GM19397 (cell line): Measurements from ENCODE around the gene PIGW.
A peak's percentile ranks its signal among the peaks of the same experiment; 100 is the strongest.

ENCODE experiments used
- ATAC-seq: cut with Tn5 transposase; IDR thresholded peaks from one replicate; pipeline ENCODE4 v1.9.1; 2021; ENCODE audit warnings: mild to moderate bottlenecking, moderate library complexity; ENCODE audit not compliant: unreplicated experiment

The PIGW gene

GRCh38 chr17:36545077-36545464 is 10.3 kb downstream of the PIGW start:
- ATAC-seq: peak; percentile 41

- ATAC-seq: peak; percentile 61
Measured at GRCh38 chr17:36545465-36546417, 11.0 kb downstream of the PIGW start.

DNA sequence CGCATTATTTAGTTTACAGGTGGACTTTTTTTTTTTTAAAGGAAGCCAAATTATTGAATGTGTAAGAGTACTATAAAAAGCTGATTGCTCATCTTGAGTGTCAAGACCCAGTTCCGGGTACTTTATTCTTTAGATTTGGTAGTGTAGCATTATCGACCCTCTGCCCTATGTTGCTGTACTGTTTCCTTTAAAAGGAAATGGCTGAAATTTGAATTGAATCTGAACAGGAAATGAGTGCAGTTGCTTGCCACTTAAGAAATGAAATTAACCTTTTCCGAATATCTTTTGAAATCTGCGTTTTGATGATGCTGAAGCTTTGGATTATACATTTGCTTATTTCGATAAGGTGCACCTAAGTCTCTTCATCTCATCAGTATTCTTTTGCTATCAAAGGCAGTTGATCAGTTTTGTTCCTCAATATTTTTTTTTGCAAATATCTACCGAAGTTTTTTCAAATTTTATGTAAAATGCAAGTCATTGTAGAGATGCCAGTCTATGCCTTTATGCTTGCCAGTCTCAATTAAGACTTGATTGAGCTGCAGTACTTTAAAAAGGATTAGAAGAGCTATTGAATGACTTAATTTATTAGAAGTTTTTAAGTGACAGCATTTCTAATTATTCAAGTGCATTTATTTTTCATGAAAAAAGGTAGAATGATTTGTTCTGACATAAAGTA is 11.8 kb downstream of the PIGW start:
- no peak for ATAC-seq

- ATAC-seq: no peak
Measured at GRCh38 chr17:36547776-36548175, 13.0 kb downstream of the PIGW start.

DNA sequence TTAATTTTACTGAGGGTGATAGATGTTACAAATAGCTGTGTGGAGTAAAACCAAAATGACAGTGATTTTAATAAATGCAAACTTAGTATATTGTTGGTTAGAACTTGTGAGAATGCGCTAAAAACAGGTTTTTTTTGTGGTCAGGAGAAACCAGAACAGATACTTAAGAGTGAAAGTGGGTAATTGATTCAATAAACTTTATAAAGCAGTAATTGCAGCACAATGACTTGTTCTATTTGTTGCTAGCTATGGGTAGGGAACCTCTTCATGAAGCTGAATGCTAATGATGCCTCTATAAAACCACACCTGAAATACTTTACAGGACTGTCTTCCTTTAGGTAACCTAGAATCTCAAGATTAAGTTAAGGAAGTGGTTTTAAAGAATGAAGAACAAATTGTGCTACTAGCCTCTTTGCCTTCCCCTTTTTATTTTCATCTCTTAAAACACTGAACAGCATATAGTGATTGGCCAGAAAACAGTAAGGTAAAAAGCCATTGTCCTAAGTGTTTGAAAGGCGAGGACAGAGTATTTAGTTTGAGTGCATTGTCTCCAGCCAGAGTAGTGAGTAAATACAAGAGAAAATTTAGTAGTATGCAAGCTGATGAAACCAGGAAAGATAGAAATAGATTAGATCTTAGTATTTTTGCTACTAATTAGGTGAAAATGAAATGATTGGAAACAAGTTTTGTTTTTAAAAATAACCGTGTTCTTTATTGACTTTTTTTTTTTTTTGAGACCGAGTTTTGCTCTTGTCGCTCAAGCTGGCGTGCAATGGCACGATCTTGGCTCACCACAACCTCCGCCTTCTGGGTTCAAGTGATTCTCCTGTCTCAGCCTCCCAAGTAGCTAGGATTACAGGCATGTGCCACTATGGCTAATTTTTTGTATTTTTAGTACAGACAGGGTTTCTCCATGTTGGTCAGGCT is 16.0 kb downstream of the PIGW start:
- ATAC-seq: no peak

DNA sequence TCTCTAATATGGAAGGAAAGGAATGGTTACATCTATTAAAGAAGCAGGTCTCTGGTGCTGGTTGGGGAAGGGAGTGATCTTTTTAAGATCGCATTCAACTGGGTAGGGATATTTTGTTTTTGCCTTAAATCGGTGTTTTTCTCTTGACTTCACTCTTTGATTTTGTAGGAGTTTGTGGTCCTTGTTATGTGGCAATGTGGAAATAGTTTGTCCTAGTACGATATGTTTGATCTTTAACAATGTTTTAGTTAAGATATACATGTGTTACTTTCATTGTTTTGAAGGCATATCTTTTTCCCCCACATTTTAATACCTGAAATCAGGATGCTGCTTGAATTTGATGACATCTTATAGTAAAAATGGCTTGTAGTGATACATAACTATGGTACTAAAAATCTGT is 18.7 kb downstream of the PIGW start:
- ATAC-seq: no peak

GRCh38 chr17:36566081-36566480 is 31.3 kb downstream of the PIGW start:
- no peak for ATAC-seq

- ATAC-seq: no peak
Measured at GRCh38 chr17:36575028-36575427, 40.2 kb downstream of the PIGW start.

GRCh38 chr17:36576793-36577192 is 42.0 kb downstream of the PIGW start:
- no peak for ATAC-seq

GRCh38 chr17:36578671-36579070 is 43.9 kb downstream of the PIGW start:
- no peak for ATAC-seq

GRCh38 chr17:36583787-36584186 is 49.0 kb downstream of the PIGW start:
- no peak for ATAC-seq

DNA sequence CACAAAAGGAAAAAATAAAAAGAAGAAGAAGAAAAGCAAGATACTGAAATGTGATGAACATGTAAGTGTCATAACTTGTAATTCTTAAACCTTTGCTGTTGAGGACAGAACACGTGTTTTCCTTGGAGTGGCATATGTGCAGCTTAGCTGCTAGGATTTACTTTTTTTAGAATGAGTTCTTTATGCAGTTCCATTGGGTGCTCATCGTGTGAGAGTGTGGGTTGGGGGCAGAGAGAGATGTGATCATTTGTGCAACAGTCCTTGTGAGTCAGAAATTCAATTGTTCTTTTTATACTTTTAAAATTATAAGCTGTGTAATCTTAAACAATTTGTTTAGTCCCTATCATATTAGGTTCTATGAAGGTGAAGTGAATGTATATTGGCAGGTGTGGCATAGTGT is 51.4 kb downstream of the PIGW start:
- ATAC-seq: no peak
